GM23338 (cell line): Measurements from ENCODE around the gene WARS2. TPM values are rescaled to one million over a fixed set of nuclear protein-coding genes. Genes with fewer than 3 reads are reported as not detected.
A peak's percentile ranks its signal among the peaks of the same experiment; 100 is the strongest.

ENCODE experiments used
- ATAC-seq: fragments of 200-7000 bp; cut with Tn5 transposase; 3 replicates; pipeline ENCODE4 v1.9.1; 2020
- DNase-seq: peaks from one replicate; pipeline ENCODE4 v3.0.0-alpha.2; 2015; ENCODE audit warnings: low spot score
- H2AFZ ChIP-seq: fragments of 200-600 bp; sonication (generic); 2 replicates; pipeline ENCODE4 v1.8.0; 2016; ENCODE audit warnings: antibody characterized with exemption, mild to moderate bottlenecking, moderate library complexity
- H3F3A ChIP-seq: fragments of 200-600 bp; sonication (generic); replicated peaks from 2 replicates; pipeline ENCODE4 v1.8.0; 2017; ENCODE audit warnings: antibody characterized with exemption, mixed run types, low read depth
- H3K27ac ChIP-seq: fragments of 200-600 bp; sonication (generic); 2 replicates; pipeline ENCODE4 v1.6.1; 2016; ENCODE audit warnings: low read depth
- H3K27me3 ChIP-seq: fragments of 200-600 bp; sonication (generic); 2 replicates; pipeline ENCODE4 v1.8.0; 2016; ENCODE audit warnings: mild to moderate bottlenecking, mixed run types, moderate library complexity; ENCODE audit not compliant: insufficient read depth
- H3K36me3 ChIP-seq: fragments of 200-600 bp; sonication (generic); 2 replicates; pipeline ENCODE4 v1.8.0; 2016; ENCODE audit warnings: mild to moderate bottlenecking; ENCODE audit not compliant: insufficient read depth
- H3K4me1 ChIP-seq: fragments of 200-600 bp; sonication (generic); 2 replicates; pipeline ENCODE4 v1.8.0; 2016; ENCODE audit warnings: mild to moderate bottlenecking, moderate library complexity; ENCODE audit not compliant: insufficient read depth
- H3K4me2 ChIP-seq: fragments of 200-600 bp; sonication (generic); 2 replicates; pipeline ENCODE4 v1.7.1; 2017; ENCODE audit warnings: mixed run types
- H3K4me3 ChIP-seq: fragments of 200-600 bp; sonication (generic); 2 replicates; pipeline ENCODE4 v1.6.1; 2016; ENCODE audit warnings: mixed run types
- H3K79me2 ChIP-seq: fragments of 200-600 bp; sonication (generic); replicated peaks from 2 replicates; pipeline ENCODE4 v1.8.0; 2017; ENCODE audit warnings: mild to moderate bottlenecking; ENCODE audit not compliant: insufficient read depth
- H3K9me2 ChIP-seq: fragments of 200-600 bp; sonication (generic); 2 replicates; pipeline ENCODE4 v1.8.0; 2017; ENCODE audit not compliant: insufficient read depth
- H4K20me1 ChIP-seq: fragments of 200-600 bp; sonication (generic); replicated peaks from 2 replicates; pipeline ENCODE4 v1.8.0; 2017; ENCODE audit warnings: mild to moderate bottlenecking; ENCODE audit not compliant: insufficient read depth
- H3K27ac Mint-ChIP-seq: 2 replicates; pipeline ENCODE4 v1.8.0; 2020; ENCODE audit warnings: inconsistent platforms, mild to moderate bottlenecking, moderate library complexity, mixed read lengths
- H3K27me3 Mint-ChIP-seq: 3 replicates; pipeline ENCODE4 v1.8.0; 2022; ENCODE audit warnings: low read depth, mild to moderate bottlenecking, moderate library complexity, mixed read lengths, inconsistent platforms; ENCODE audit not compliant: insufficient read depth, poor library complexity
- H3K36me3 Mint-ChIP-seq: 3 replicates; pipeline ENCODE4 v1.8.0; 2021; ENCODE audit warnings: low read depth, mild to moderate bottlenecking, inconsistent platforms, moderate library complexity, mixed read lengths
- H3K4me1 Mint-ChIP-seq: 3 replicates; pipeline ENCODE4 v1.8.0; 2020; ENCODE audit warnings: mild to moderate bottlenecking, inconsistent platforms, mixed read lengths
- H3K4me3 Mint-ChIP-seq: 3 replicates; pipeline ENCODE4 v1.8.0; 2021; ENCODE audit warnings: moderate library complexity, mild to moderate bottlenecking, inconsistent platforms, mixed read lengths
- H3K9me3 Mint-ChIP-seq: 3 replicates; pipeline ENCODE4 v1.8.0; 2020; ENCODE audit warnings: moderate library complexity, mild to moderate bottlenecking, inconsistent platforms, mixed read lengths
- CREB1 ChIP-seq: fragments of 250-450 bp; sonication (Bioruptor Pico); IDR thresholded peaks from 2 replicates; pipeline ENCODE4 v1.5.0; 2020; ENCODE audit warnings: low read depth, mild to moderate bottlenecking, moderate library complexity
- CTCF ChIP-seq, 2 experiments: fragments of 200-600 bp in 1 of 2; sonication (generic) in 1 of 2; conservative IDR thresholded peaks; 2 replicates each; pipeline versions ENCODE4 v1.5.1 to v1.6.1; 2016 to 2017; ENCODE audit warnings: antibody characterized with exemption in 2 of 2, low read depth in 2 of 2, mild to moderate bottlenecking in 2 of 2, moderate library complexity in 1 of 2
- ETS1 ChIP-seq: IDR thresholded peaks from 2 replicates; pipeline ENCODE4 v1.6.1; 2016; ENCODE audit warnings: antibody characterized with exemption
- EZH2 ChIP-seq: fragments of 200-600 bp; sonication (generic); IDR thresholded peaks from one replicate; pipeline ENCODE4 v1.8.0; 2017; ENCODE audit warnings: antibody characterized with exemption, mild to moderate bottlenecking, low read depth; ENCODE audit not compliant: unreplicated experiment
- JUNB ChIP-seq: IDR thresholded peaks from one replicate; pipeline ENCODE4 v1.6.1; 2016; ENCODE audit warnings: antibody characterized with exemption; ENCODE audit not compliant: unreplicated experiment
- POLR2AphosphoS5 ChIP-seq: IDR thresholded peaks from 2 replicates; pipeline ENCODE4 v1.6.1; 2016; ENCODE audit warnings: antibody characterized with exemption, low read depth
- REST ChIP-seq: IDR thresholded peaks from one replicate; pipeline ENCODE4 v1.6.1; 2018; ENCODE audit warnings: antibody characterized with exemption; ENCODE audit not compliant: unreplicated experiment
- ZNF331 ChIP-seq: fragments of 250-450 bp; sonication (Bioruptor Pico); IDR thresholded peaks from 2 replicates; pipeline ENCODE4 v1.5.0; 2020; ENCODE audit warnings: low read depth, mild to moderate bottlenecking, moderate library complexity
- polyA plus RNA-seq: library from polyadenylated mRNA; unstranded; fragments of >200 nt; fragmentation: Nextera tagmentation; extraction: Ambion mirVana; gene quantifications from 2 replicates; pipeline ENCODE4 v1.2.1, GENCODE V29; 2016
- total RNA-seq: library from RNA; depleted of rRNA; stranded (reverse); fragments of >200 nt; shearing (Covaris generic); gene quantifications from 2 replicates; pipeline ENCODE4 v1.2.3, GENCODE V29; 2014

WARS2 gene
- total and polyA plus RNA-seq, 2 experiments from 2014 or later, result 6.4 to 12.6 TPM

GRCh38 chr1:119004781-119005180 lies 135.7 kb downstream of the WARS2 start:
- H3F3A ChIP-seq, result peaks cover 12% of the 10 kb centered on the region
- H3K4me3 ChIP-seq, result no peak overlapping the region
- Mint-ChIP-seq H3K4me3 (no peak overlapping the region), H3K36me3 (no peaks in the 10 kb centered on the region), H3K9me3 (no peaks in the 10 kb centered on the region; the same call in 2 of the 3 replicates), H3K27ac (no peak overlapping the region), H3K27me3 (peaks cover 98% of the 10 kb centered on the region), H3K4me1 (peaks cover 57% of the 10 kb centered on the region)
- peaks cover 16% of the 10 kb centered on the region for H4K20me1 ChIP-seq
- no peak for DNase-seq
- no peaks in the 10 kb centered on the region for H3K79me2 ChIP-seq
- H3K27me3 ChIP-seq, result peaks cover 100% of the 10 kb centered on the region
- H3K9me2 ChIP-seq, result no peaks in the 10 kb centered on the region
- no peak overlapping the region for H3K27ac ChIP-seq
- H3K36me3 ChIP-seq, result no peaks in the 10 kb centered on the region
- no peak overlapping the region for H3K4me2 ChIP-seq
- no peak overlapping the region for H2AFZ ChIP-seq
- no peak for TF ChIP-seq EZH2
- no peak for TF ChIP-seq CREB1 (CRISPR knock-in tag)
- no peak for TF ChIP-seq ZNF331 (CRISPR knock-in tag)
- TF ChIP-seq CTCF (conservative IDR thresholded peaks at IDR 0.05; ENCODE audit: low read depth in 2 of 2), result no peak
- no peak for TF ChIP-seq REST
- no peak for TF ChIP-seq ETS1
- no peak for TF ChIP-seq JUNB
- ATAC-seq, result no peak
- peaks cover 60% of the 10 kb centered on the region for H3K4me1 ChIP-seq

GRCh38 chr1:119004129-119004527 lies 136.3 kb downstream of the WARS2 start:
- no peaks in the 10 kb centered on the region; the same call in 2 of the 3 replicates for H3K9me3 Mint-ChIP-seq

More at GRCh38 chr1:119004129-119004527, 136.3 kb downstream of the WARS2 start:
- Histone ChIP-seq H3K9me2 (no peaks in the 10 kb centered on the region), H2AFZ (no peak overlapping the region), H3K4me1 (peaks cover 60% of the 10 kb centered on the region), H3K27ac (no peak overlapping the region), H3K79me2 (no peaks in the 10 kb centered on the region), H3F3A (peaks cover 12% of the 10 kb centered on the region), H3K4me3 (no peak overlapping the region), H3K36me3 (no peaks in the 10 kb centered on the region), H3K27me3 (peaks cover 100% of the 10 kb centered on the region), H3K4me2 (peak overlapping the region; percentile 17; the same call in 1 of the 2 replicates), H4K20me1 (peaks cover 16% of the 10 kb centered on the region)
- peaks cover 100% of the 10 kb centered on the region for H3K27me3 Mint-ChIP-seq
- TF ChIP-seq EZH2, result peak; percentile 51
- no peak for TF ChIP-seq POLR2AphosphoS5
- ATAC-seq (no peak), DNase-seq (no peak)
- H3K4me1 Mint-ChIP-seq, result peaks cover 60% of the 10 kb centered on the region
- H3K27ac Mint-ChIP-seq, result no peak overlapping the region
- H3K36me3 Mint-ChIP-seq, result no peaks in the 10 kb centered on the region
- no peak overlapping the region; the same call in 2 of the 3 replicates for H3K4me3 Mint-ChIP-seq
